ENCODE measurements around the gene RNF130. TPM values are rescaled to one million over a fixed set of nuclear protein-coding genes. Genes with fewer than 3 reads are reported as not detected.
"Not testable (repeated sequence)": the region's sequence is repeated elsewhere in the genome, so short reads cannot be mapped to it uniquely, and the experiment has no call there.

Gene RNF130
- total RNA-seq, 1 experiment from 2014 or later = 31.8 TPM

GRCh38 chr5:180020176-180020575 lies 51.4 kb downstream of the RNF130 start:
- ChIA-PET POLR2A (no interaction called here), CTCF (interaction anchor here (0.7 kb wide), 1 partner anchor 52 kb away, joined by 3 read pairs; no protein-coding TSS in a partner anchor)
- intact Hi-C loops (cut with micrococcal nuclease) = no loop called here
- no peaks in the 10 kb centered on the region for H3K27me3 Mint-ChIP-seq (ENCODE audit: insufficient read depth, unreplicated experiment)
- no peak overlapping the region for H3K27ac Mint-ChIP-seq (ENCODE audit: low read depth, unreplicated experiment)
- no peak overlapping the region for H3K4me3 Mint-ChIP-seq (ENCODE audit: unreplicated experiment)
- H3K9me3 Mint-ChIP-seq (ENCODE audit: unreplicated experiment) = no peaks in the 10 kb centered on the region
- no TSS peak for BruUV-seq (replicated peaks)
- peaks cover 6% of the 10 kb centered on the region for H3K36me3 Mint-ChIP-seq (ENCODE audit: insufficient read depth, unreplicated experiment)
- TF ChIP-seq CTCF (IDR thresholded peaks at IDR 0.05; ENCODE audit: unreplicated experiment) = no peak
- DNase-seq (ENCODE audit: unreplicated experiment) = no peak
- H3K4me1 Mint-ChIP-seq (ENCODE audit: insufficient read depth, unreplicated experiment) = peaks cover 5% of the 10 kb centered on the region

GRCh38 chr5:180018347-180019060 lies 53.1 kb downstream of the RNF130 start:
- POLR2A ChIA-PET = no interaction called here
- Mint-ChIP-seq H3K36me3 (ENCODE audit: insufficient read depth, unreplicated experiment) (peaks cover 6% of the 10 kb centered on the region), H3K27me3 (ENCODE audit: insufficient read depth, unreplicated experiment) (no peaks in the 10 kb centered on the region), H3K4me3 (ENCODE audit: unreplicated experiment) (no peak overlapping the region), H3K4me1 (ENCODE audit: insufficient read depth, unreplicated experiment) (peaks cover 5% of the 10 kb centered on the region), H3K9me3 (ENCODE audit: unreplicated experiment) (no peaks in the 10 kb centered on the region), H3K27ac (ENCODE audit: low read depth, unreplicated experiment) (no peak overlapping the region)
- DNase-seq (ENCODE audit: unreplicated experiment) = no peak
- no peak for TF ChIP-seq CTCF (IDR thresholded peaks at IDR 0.05; ENCODE audit: unreplicated experiment)
- intact Hi-C loops (cut with micrococcal nuclease) = no loop called here
- CTCF ChIA-PET = interaction anchor here (0.5 kb wide), 1 partner anchor 652 kb away, joined by 3 read pairs; no protein-coding TSS in a partner anchor
- no TSS peak for BruUV-seq (replicated peaks)

GRCh38 chr5:180015523-180015922 lies 56.0 kb downstream of the RNF130 start:
- DNase-seq (ENCODE audit: unreplicated experiment); H3K9me3 Mint-ChIP-seq (ENCODE audit: unreplicated experiment); H3K27me3 Mint-ChIP-seq (ENCODE audit: insufficient read depth, unreplicated experiment); CTCF ChIA-PET; H3K4me1 Mint-ChIP-seq (ENCODE audit: insufficient read depth, unreplicated experiment); BruUV-seq (replicated peaks); H3K27ac Mint-ChIP-seq (ENCODE audit: low read depth, unreplicated experiment); H3K4me3 Mint-ChIP-seq (ENCODE audit: unreplicated experiment); intact Hi-C loops (cut with micrococcal nuclease): not testable (repeated sequence)
- POLR2A ChIA-PET = interaction anchor here (0.6 kb wide), 1 partner anchor 370 kb away, joined by 3 read pairs; no protein-coding TSS in a partner anchor
- peaks cover 11% of the 10 kb centered on the region for H3K36me3 Mint-ChIP-seq (ENCODE audit: insufficient read depth, unreplicated experiment)

- Mint-ChIP-seq H3K4me1 (ENCODE audit: insufficient read depth, unreplicated experiment) (peaks cover 2% of the 10 kb centered on the region), H3K36me3 (ENCODE audit: insufficient read depth, unreplicated experiment) (peaks cover 14% of the 10 kb centered on the region), H3K27ac (ENCODE audit: low read depth, unreplicated experiment) (no peak overlapping the region), H3K9me3 (ENCODE audit: unreplicated experiment) (no peaks in the 10 kb centered on the region), H3K4me3 (ENCODE audit: unreplicated experiment) (no peak overlapping the region), H3K27me3 (ENCODE audit: insufficient read depth, unreplicated experiment) (no peaks in the 10 kb centered on the region)
- no peak for DNase-seq (ENCODE audit: unreplicated experiment)
- CTCF ChIA-PET = no interaction called here
- intact Hi-C loops (cut with micrococcal nuclease) = no loop called here
- no peak for TF ChIP-seq CTCF (IDR thresholded peaks at IDR 0.05; ENCODE audit: unreplicated experiment)
- POLR2A ChIA-PET = no interaction called here
- no TSS peak for BruUV-seq (replicated peaks)
Observed at GRCh38 chr5:180013678-180014077, 57.9 kb downstream of the RNF130 start.

Measured in MCF 10A (cell line).